ENCODE results near the gene TFF3.

The TFF3 gene, protein sequence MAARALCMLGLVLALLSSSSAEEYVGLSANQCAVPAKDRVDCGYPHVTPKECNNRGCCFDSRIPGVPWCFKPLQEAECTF

DNA sequence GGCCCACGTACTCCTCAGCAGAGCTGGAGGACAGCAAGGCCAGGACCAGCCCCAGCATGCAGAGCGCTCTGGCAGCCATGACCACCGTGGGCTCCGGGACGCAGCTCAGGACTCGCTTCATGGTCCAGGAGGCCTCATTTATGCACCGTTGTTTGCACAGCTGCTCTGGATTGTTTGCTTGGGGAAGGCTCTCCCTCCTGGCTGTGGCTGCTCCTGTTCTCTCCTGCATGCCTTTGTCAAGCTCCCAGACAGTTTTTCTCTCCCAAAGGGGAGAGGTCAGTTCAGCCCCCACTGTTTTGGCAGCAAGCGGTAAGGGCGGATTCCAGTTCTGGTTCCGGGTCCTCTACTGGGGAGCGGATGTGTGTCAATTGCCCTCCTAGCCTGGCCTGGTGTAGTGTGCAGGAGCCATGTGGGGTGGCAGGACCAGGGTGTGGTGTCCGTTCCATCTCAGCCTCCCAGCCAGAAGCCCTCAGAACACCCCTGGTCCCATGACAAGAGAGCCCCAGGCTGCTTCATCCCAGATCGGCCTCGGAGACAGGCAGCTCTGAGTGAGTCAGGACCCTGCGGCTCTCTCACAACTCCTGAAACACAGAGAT, at the start of gene TFF3:
TSS of gene TFF3 (minus strand) at position 114 of the 596 bp plus-strand sequence. CDS start at position 79, 35 bp downstream.
- no peak for DNase-seq (ENCODE audit: low read depth)

DNA sequence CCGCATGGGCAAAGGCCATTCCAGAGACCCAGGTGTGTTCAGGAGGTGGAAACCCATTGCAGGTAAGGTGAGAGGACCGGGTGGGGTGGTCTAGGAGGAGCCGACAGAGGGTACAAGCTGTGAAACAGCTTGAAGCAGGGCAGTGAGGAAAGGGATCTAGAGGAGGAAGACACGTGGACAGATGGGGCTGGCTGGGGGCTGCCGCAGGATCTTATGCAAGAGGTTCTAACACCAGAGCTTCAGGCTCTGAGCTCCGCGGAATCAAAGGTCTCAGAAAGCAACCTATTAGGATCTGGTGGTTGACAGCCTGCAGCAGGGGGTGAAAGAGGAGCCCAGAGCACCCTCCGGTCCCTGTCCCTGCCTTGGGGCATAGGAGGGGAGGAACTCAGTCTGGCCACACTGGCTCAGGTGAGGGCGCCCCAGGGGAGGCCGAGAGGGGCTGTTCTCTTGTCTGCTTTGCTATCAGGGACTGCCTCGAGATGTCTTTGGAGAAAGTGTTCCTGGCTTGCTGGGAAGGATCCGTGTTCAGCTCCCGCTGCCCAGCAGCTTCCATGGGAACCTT, 49.2 kb upstream of the TFF3 start:
- no peak for DNase-seq (ENCODE audit: low read depth)

DNA sequence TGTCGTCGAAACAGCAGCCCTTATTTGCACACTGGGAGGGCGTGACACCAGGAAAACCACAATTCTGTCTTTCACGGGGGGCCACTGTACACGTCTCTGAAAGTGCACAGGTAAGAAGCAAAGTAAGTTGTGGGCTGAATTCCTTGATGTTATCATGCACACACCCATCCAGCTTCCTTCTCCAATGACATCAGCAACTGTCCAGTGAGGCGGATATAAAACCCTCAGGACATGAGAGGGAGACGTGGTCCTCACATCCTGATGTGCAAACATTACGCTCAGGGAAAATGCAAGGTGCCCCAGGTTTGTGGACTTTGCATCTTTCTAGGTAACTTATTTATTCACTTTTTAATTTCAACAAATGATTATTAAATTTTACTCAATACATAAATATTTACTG, 48.1 kb upstream of the TFF3 start:
- no peak for DNase-seq (ENCODE audit: low read depth)

DNA sequence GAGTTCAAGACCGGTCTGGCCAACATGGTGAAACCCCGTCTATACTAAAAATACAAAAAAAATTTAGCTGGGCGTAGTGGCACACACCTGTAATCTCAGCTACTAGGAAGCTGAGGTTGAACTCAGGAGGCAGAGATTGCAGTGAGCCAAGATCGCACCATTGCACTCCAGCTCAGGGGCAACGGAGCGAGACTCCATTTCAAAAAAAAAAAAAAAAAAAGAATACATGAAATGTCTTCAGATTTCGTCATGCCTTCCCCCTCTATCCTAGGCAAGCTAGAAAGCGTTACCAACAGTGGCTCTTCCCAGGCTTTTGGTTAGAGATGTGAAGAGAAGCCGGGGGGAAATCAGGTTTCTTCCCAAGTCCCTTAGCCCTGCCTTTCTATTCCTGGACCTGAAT, 47.5 kb upstream of the TFF3 start:
- DNase-seq (ENCODE audit: low read depth) = no peak

DNA sequence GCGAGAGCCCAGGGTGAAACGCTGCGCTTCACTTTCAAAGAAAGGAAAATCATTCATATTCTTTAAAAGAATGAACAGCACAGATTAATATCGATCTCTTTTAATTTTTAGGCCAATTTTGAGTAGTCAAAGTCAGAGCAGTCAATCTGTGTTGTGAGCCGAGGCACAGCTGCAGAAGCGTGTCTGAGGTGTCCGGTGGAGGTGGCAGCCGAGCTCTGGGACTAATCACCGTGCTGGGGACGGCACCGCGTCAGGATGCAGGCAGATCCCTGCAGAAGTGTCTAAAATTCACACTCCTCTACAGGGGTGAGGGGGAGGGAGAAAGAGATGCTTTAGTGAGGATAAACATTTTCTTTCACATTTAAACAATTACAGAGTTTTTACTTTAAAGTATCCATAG, 47.0 kb upstream of the TFF3 start:
- no peak for DNase-seq (ENCODE audit: low read depth)

DNA sequence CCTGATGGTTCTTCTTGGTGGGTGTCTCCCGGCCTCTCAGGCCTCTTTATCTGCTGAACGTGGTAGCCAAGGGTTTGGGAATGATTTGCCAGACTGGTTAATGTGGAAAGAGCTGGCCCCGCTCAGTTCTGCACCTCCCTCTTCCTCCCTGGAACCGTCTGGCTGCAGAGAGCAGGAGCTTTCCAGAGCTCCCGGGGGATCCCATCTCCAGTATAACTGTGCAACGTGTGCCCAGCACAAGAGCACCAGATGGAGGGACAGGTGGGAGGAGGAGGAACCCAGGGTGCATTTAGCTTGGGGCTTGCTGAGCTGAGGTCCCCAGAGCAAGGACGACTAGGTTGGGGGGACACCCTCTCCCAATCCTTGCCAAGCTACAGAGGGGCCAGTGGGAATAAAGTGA, 46.1 kb upstream of the TFF3 start:
- no peak for DNase-seq (ENCODE audit: low read depth)

DNA sequence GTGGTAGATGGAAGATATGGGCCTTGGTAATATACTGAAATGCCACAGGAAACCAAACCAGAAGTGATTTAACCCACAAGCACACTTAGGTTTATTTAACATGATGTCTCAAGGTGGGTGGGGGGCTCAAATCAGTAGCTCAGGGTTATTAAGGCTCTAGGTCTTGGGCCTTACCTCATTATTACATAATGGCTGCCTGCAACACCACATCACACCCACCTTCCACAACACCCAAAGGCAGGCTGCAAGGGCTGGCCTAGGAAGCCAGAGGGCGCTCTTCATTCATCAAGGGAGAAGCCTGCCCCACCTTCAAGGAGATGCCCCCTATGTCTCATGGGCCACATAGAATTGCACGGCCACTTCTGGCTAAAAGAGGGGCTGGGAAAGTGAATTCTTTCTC, 45.1 kb upstream of the TFF3 start:
- DNase-seq (ENCODE audit: low read depth) = no peak

DNA sequence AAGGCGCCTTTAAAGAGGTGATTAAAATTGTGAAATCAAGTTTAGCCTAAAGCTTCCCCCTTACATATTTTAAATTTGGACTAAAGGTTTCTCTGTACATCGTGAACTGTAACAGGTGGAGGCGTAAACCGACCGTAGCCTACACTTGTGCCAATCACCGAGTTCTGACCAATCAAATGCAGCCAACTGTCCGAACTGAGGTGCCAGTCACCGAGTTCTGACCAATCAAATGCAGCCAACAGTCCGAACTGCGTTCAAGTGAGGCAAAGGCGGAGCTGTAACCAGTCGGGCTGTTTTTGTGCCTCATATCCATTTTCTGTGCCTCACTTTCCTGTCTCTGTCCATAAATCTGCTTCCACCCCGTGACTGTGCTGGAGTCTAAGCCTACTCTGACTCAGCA, 43.7 kb upstream of the TFF3 start:
- no peak for DNase-seq (ENCODE audit: low read depth)

DNA sequence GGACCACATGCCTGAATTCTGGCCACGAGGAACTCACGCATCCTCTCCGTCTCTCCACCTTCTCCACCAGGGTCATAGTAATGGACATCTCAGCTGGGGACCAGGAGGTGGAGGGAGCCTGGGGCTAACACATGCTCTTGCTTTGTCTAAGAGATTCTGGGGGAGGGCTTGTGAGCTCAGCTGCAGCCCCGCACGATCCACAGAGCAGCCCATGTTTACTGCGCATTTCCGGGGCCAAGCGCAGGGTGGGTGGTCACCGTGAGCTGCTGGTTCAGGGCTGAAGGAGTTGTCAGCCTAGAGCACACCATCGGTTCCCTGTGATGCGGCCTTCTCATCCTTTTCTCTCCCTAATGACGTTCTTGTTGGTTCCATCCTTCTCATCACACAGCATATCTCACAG, 43.1 kb upstream of the TFF3 start:
- DNase-seq (ENCODE audit: low read depth) = no peak

DNA sequence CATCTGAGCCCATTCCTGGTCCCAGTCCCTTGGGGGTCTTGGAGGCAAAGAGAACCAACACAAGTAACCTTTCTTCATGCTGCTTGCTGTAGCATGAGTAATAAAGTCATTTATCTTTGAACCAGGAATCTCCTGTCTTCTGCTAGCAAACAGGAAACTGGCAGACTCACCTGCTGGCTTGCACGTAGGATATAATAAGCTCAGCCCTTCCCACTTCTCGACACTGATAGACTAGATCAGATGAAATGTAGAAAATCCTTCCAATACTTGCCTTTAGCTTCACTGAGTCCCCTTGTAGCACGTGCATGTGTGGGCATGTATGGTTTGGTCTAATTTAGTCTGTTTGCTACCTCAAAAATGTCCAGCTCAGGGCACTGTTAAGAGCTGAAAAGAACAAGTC, 42.1 kb upstream of the TFF3 start:
- DNase-seq (ENCODE audit: low read depth) = no peak

DNA sequence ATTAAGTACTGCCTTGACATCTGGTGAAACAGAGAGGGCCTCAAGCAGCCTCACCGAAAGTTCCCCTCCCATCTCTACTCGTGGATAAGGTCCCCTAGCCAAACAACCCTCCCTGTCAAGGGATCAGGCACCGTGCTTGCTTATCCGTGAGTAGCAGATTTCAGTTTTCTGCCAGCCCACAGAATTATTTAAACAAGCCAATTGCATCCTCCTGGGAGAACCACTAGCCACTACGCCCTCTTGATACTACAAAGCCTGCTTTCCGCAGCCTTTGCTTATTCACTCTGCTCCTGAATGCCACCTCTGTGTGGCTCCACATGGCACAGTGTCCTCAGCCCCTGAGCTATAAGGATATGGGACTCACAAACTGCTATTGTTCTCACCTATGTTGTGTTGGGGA, 41.4 kb upstream of the TFF3 start:
- no peak for DNase-seq (ENCODE audit: low read depth)

DNA sequence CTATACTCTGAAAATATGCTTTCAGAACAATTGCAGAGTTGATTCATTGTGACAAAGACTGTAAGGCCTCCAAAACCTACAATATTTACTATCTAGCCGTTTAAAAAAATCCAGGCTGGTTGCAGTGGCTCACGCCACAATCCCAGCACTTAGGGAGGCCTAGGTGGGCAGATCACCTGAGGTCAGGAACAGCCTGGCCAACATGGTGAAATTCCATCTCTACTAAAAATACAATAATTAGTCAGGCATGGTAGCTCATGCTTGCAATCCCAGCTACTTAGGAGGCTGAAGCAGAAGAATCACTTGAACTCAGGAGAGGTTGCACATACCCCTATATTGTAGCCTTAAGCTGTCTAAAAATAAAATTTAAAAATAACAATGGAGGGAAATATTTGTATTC, 40.8 kb upstream of the TFF3 start:
- no peak for DNase-seq (ENCODE audit: low read depth)

DNA sequence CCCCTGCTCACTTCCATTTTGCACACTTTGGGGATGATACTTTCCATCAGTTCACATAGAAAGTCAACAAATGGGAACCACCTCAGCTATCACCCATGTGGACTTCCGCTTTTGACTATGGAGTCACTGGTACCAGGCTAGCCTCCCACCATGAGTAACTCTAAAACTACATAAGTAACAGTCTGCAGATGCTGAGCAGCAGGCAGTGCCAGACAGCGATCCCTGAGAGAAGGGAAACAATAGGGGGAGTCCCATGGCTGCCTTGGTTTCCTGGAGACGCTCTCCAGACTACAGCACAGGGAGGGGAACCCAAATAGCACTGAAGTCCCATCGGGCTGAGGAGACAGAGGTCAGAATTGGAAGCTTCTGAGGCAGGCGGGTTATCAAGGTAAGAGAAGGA, 38.4 kb upstream of the TFF3 start:
- DNase-seq (ENCODE audit: low read depth) = no peak

DNA sequence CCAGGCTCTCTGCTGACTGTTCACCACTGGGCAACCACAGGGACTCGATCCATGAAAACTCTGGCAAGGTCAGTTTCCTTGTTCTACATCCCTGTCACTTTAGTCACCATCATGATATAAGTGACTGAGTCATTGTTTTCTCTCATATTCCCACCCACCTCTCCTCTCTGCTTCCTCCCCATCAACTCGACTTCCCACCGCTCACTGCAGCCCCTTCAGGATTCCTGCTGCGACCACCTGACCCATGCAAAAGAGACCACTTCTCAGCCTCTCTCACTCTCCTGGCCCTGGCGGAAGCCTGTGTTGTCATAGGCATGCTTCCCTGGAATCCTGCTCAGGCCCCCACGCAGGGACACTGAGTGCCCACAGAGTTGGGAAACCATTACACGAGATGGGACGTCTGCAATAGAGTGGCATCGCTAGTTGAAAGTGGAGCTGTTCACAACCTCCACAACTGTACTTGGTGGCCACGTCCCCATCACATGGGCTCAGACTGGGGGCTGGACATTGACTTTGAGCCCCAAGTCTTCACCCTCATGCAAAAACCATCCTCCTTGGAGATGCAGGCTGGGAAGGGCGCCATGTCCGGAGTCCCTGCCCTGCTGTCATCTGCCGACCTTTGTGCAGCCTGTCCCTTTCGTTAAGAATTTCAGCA, 37.4 kb upstream of the TFF3 start:
- DNase-seq (ENCODE audit: low read depth) = no peak

DNA sequence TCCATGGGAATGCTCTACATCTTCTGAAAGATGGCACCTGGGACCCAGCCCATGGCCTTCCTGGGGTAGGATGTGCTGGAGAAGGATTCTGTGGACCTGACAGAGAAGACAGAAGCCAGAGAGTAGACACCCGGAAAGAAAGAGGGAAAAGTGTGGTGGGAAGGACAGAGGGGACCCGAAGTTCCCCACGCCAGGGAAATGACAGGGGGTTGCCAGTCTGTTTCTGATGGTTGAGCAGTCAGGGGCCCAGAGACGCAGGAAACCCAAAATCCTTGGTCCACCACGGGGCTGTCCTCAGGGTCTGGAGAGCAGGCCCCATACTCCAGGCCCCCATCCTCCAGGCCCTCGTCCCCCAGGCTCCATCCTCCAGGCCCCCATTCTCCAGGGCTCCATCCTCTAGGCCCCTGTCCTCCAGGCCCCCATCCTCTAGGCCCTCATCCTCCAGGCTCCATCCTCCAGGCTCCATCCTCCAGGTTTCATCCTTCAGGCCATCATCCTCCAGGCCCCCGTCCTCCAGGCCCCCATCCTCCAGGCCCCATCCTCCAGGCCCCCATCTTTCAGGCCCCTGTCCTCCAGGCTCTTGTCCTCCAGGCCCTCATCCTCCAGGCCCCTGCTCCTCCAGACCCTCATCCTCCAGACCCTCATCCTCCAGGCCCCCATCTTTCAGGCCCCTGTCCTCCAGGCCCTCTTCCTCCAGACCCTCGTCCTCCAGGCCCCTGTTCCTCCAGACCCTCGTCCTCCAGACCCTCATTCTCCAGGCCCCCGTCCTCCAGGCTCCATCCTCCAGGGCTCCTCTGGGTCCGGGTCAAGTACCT, 36.6 kb upstream of the TFF3 start:
- no peak for DNase-seq (ENCODE audit: low read depth)

DNA sequence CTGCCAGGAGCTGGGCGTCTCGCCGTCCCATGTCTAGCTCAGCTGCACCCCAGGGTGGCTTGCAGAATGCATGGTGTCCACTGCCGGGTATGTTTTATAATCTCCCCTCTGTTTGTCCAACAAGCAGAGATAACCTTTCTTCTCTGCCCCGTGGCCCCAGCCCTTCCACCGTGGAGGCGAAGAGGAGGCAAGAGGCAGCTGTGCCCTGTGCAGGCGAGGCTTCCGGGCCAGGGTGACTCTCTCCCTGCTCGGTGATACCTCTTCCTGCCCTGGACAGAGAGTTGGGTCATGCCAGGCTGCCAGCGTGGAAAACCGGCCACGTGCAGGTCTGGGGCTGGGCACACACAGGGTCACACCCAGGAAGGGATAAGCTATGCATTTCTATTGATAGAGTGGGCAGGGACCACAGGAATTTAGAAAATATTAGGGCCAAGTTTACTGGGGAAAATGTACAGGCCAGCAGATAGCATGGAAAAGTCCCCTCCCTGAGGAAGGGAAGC, 35.8 kb upstream of the TFF3 start, which contains the start of gene TFF2:
TSS of gene TFF2 (minus strand) at position 68 of the 500 bp plus-strand sequence. CDS start at position 31, 37 bp downstream.
- DNase-seq (ENCODE audit: low read depth) = no peak

DNA sequence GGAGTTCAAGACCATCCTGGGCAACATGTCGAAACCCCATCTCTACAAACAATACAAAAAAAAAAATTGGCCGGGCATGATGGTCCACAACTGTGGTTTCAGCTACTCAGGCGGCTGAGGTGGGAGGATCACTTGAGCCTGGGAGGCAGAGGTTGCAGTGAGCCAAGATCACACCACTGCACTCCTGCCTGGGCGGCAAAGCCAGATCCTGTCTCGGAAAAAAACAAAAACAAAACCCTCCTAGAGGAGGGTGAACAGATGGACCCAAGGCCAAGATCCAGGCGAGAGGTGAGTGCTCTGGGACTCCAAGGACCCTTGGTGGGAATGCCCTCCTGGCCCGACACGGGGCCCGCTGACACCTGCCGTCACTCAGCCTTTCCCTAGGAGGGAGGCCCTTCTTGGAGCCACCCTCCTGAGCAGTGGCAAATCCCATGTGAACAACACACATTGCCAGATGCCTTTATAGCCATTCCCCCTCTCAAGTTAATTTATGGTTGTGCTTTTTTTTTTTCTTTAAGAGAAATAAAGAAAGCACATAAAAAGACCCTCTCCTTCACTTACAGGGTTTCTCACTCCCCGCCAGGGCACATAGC, 35.2 kb upstream of the TFF3 start:
- DNase-seq (ENCODE audit: low read depth) = no peak

DNA sequence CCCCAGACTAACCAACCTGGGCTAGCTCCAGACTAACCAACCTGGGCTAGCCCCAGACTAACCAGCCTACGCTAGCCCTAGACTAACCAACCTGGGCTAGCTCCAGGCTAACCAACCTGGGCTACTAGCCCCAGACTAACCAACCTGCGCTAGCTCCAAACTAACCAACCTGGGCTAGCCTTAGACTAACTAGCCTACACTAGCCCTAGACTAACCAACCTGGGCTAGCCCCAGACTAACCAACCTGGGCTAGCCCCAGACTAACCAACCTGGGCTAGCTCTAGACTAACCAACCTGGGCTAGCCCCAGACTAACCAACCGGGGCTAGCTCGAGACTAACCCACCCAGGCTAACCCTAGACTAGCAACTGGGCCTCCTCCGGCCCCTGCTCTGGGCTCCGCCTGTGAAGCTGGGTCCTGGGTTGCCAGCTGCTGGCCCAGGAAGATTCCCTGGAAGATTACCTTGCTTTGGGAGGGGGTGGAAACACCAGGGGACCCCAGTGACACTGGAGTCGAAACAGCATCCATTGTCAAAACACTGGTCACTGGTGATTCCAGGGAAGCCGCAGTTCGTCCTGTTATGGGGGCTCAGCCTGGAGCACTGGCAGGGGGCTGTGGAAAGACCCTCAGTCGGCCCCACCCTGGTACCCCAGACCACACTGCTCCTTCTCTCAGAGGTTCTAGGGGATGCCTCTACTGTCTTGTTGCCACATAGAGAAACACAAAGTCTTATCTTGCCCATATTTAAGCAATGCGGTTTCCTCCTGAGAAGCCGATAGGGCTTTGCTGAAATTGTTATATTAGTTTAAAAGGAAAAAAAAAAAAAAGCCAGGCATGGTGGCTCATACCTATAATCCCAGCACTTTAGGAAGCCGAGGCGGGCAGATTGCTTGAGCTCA, 34.5 kb upstream of the TFF3 start:
- DNase-seq (ENCODE audit: low read depth) = no peak

DNA sequence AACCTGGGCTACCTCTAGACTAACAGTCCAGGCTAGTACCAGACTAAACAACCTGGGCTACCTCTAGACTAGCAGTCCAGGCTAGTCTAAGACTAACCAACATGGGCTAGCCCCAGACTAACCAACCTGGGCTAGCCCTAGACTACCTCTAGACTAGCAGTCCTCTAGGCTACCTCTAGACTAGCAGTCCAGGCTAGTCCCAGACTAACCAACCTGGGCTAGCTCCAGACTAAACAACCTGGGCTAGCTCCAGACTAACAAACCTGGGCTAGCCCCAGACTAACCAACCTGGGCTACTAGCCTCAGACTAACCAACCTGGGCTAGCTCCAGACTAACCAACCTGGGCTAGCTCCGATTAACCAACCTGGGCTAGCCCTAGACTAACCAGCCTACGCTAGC, 33.6 kb upstream of the TFF3 start:
- no peak for DNase-seq (ENCODE audit: low read depth)

DNA sequence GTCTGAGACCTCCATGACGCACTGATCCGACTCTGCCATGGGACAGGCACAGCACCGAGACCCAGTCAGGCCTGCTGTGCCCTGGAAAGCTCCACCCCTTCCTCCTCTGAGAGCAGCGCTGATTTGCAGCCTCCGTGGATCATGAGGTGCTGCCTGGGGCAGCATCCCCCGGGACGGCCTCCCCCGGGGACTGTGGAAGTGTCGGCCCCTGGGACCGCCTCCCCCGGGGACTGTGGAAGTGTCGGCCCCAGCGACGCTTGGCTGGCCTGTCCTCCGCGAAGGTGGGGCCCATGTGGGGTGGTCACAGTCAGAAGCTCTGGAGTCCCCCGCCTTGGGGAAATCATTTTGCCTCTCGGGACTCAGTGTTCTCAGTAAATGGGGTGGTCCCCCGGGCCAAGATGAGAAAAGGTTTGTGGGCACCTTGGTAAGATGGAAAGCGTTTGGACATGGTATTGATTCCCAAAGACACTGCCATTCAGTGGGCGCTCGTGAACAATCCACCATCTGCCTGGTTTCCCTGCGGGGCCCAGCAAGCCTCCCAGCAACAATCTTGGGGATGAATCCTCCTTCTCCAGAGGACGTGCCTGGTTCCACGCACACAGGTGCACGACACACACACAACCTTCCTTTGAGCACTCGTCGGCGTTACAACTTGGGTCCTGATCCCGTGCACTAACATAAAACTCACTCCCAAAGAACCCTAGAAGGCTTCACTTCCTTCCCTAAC, 32.6 kb upstream of the TFF3 start:
- DNase-seq (ENCODE audit: low read depth) = no peak

Data from activated T-cell treated with anti-CD3 and anti-CD28 coated beads for 1 hour (primary cell).